ENCODE data around the gene MGAT5.

GRCh38 chr2:134479696-134480330 lies 225.9 kb downstream of the MGAT5 start:
- no peak for TF ChIP-seq CTCF (IDR thresholded peaks at IDR 0.05)
- TF ChIP-seq POLR2A (IDR thresholded peaks at IDR 0.05) = no peak
